Measurements from ENCODE around the gene CXCR3.
A peak's percentile ranks its signal among the peaks of the same experiment; 100 is the strongest.
"Not testable (repeated sequence)": the region's sequence is repeated elsewhere in the genome, so short reads cannot be mapped to it uniquely, and the experiment has no call there.

Gene CXCR3

DNA sequence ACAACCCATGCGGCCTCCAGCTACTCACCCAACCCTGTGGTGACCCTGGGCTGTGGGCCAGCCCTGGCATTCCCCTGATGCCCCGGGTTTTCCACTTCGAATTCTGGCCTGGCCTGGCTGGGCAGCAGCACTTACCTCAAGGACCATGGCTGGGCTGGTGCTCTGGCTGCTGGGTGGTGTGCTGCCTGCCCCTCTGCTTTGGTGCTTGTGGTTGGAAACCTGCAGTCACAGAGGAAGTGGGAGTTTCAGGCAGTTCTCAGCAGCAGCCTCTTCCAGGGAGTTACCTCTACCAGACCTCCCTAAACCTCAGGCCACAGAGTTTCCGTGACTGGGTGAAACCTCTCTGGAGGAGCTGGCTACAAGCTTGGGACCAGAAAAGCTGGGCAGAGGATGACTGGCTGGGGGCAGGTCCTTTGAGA is at the start of gene CXCR3:
TSS of gene CXCR3 (minus strand) at position 209 of the 419 bp plus-strand sequence. CDS start at position 147, 62 bp downstream.
- FAIRE-seq, result no peak

DNA sequence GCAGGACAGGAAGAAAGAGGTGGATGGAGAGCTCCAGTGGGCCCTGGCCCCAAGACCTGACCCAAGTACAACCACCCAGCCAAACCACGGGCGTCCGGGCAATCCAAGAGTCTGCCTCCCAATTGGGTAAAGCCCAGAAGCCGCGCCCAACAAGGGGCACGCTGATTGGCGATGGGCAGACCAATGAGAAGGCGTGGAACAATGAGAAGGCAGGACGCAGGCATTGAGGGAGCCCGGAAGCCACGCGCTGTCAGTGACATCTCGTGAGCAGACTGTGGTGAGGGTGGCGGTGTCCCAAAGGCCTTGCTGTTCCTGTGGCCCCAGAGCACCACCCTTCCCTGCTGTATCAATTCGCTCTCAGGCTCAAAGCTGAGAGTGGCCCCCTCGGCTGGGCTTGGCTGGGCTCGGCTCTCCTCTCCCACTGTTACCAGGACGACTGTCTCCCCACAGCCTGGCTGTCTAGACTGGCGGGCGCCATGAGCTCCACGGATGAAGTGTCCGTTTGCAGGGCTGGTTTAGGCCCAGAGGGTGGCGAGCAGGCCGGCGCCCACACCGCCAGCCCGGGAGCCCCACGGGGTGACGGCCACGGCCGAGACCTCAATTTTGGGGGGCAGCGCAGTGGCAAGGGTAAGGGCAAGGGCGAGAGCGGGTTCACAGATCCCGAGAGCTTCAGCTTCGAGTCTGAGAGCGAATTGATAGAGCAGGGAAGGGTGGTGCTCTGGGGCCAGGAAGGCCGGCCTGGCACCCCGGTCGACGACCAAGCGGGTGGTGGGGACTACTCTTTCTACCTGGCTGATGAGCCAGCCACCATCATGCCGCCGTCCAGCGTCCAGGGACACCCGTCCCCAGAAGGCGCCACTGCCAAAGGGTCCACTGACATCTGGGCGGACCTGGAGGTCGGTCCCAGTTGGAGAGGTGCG is 49.3 kb upstream of the CXCR3 start, which contains the start of gene LOC101059915:
TSS of gene LOC101059915 (plus strand) at position 219 of the 920 bp plus-strand sequence.
- no peak for FAIRE-seq

DNA sequence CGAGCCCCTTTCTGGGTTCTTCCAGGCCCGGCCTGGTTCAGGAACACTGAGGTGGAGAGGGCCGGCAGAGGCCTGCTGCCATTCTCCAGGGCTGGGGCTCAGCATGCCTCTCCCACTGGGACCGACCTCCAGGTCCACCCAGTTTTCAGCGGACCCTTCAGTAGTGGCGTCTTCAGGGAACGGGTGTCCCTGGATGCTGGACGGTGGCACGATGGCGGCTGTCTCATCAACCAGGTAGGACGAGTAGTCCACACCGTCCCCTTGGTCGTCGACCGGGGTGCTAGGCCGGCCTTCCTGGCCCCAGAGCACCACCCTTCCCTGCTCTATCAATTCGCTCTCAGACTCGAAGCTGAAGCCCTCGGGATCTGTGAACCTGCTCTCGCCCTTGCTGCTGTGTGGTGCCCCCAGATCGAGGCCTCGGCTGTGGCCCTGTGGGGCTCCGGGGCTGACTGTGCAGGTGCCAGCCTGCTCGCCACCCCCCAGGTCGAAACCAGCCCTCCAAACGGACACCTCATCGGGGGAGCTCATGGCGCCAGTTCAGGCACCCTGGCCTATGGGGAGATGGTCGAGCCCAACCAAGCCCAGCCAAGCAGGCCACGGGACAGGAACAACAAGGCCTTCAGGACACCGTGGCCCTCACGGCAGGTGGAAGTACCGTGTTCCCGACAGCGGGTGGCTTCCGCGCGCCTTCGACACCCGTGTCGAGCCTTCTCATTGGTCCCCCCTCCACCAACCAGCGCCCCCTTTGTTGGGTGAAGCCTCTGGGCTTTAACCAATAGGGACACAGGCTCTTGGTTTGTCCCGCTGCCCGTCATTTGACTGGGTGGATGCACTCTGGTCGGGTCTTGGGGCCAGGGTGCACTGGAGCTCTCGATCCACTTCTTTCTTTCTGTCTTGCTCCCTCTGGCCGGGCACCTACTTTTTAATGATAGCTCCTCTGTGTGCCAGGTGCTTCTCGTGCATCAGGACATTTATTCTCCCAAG is 48.2 kb upstream of the CXCR3 start:
- FAIRE-seq, result no peak

DNA sequence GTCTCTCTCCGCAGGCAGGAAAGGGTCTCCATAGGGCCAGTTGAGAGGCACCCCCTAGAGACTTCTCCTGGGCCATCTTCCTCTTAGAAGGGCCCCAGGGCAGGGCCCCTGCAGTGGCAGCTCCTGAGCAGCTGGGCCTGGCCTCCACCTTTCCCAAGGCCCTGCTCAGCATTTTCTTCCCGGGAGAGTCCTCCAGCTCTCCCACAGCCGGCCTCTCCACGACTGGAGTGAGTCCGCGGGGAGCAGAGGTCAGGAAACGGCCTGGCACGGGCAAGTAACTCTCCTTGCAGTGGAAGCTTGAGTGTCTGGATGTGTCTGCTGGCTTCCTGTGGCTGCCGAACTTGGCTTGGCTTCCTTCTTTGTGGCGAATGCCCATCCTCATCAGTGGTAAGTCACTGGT is 47.4 kb upstream of the CXCR3 start:
- FAIRE-seq, result no peak

DNA sequence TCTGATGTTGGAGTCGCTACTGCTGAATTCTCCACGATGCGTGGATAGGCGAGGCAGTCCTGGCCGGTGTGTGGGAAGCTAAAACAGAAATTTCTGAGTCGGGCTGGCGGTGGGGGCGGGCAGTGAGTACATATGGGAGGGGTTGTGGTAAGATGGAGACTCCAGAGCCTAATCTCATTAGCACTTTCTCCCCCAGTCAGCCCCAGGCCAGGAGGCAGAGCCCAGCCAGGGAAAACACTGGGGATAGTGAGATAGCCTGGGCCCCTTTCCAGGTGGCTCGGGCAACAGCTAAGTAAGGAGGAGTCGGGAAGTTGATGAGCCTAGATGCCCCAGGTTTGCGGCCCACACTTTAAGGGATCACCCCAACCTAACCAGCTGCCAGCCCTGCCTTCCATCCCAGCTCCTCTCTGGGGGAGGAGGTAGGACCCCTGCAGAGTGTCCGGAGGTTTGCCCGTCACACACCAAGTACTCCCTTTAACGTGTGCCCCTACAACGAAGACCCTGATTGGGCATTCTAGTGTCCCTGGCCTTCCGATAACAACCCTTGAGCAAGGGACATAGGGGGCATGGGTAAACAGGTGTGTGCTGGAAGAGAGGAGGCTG is 46.7 kb upstream of the CXCR3 start:
- FAIRE-seq, result no peak

DNA sequence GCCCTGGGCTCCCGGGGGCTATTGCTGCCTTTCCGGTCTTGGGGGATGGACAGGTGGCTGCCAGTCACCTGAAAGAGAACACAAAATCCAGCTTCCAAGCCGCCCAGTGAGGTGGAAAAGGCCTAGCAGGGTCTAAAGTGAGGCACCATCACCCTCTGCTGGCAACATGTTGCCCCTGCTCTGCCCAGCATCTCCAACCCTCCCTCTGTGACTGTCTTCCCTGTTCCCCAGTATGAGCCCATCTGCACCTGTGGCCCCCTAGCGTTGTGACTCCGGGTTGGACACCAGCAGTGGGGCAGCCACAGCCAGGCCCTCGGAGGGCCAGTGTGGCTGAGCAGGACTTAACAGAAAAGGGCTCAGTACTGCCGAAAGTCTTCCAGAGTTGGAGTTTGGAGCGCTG is 45.9 kb upstream of the CXCR3 start:
- not testable (repeated sequence) for FAIRE-seq

DNA sequence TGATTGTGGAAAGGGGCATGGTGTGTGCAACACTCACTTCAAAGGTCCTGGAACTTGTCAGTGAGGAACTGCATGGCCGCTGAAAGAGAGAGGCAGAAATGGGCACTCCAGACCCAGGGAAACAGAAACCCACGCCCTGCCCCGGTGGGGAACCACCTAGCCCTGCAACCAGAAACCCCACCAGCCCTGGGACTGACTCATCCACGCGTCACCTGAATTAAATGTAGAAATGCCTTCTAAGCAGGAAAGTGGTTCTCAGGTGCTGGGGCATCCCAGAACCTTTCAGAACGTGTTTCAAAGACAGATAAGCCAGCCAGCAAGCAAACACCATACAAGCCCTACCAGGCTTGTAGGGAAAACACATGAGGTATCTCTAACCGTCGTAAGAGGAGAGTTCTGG is 44.9 kb upstream of the CXCR3 start:
- not testable (repeated sequence) for FAIRE-seq

DNA sequence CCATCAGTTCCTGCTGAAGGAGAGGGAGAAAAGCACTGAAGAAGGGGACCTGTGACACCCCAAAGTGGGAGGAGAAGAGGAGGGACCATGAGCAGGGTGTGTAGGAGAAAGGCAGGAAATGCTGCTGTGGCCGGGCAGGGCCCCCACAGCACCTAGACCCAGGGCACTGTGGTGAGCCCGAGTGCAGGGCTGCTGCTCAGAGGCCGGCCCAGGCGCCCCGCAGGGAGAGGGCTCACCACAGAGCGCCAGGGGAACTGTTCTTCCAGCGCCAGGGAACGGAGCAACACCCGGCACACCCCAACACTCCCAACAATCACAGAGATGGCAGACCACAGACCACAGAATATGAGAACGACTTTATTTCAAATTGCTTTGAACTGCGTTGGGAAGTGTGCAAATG is 44.3 kb upstream of the CXCR3 start:
- FAIRE-seq, result not testable (repeated sequence)

DNA sequence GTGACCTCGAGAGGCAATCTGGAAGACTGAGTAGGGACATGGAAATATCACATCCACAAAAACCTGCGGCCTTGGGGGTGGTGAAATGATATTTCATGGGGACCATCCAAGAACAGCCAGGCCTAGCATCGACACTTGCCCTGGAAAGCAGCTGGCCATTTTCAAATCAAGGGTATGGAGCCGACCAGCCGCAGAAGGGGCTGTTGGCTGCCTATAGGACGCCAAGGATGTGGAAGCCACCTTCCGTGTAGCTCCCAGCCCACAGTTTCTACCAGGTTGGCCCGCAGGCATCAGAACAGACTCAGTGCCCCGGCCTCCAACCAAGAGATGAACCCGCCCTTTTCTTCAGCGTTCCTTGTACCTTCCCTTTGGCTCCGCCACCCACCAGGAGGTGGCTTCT is 43.6 kb upstream of the CXCR3 start:
- FAIRE-seq, result no peak

DNA sequence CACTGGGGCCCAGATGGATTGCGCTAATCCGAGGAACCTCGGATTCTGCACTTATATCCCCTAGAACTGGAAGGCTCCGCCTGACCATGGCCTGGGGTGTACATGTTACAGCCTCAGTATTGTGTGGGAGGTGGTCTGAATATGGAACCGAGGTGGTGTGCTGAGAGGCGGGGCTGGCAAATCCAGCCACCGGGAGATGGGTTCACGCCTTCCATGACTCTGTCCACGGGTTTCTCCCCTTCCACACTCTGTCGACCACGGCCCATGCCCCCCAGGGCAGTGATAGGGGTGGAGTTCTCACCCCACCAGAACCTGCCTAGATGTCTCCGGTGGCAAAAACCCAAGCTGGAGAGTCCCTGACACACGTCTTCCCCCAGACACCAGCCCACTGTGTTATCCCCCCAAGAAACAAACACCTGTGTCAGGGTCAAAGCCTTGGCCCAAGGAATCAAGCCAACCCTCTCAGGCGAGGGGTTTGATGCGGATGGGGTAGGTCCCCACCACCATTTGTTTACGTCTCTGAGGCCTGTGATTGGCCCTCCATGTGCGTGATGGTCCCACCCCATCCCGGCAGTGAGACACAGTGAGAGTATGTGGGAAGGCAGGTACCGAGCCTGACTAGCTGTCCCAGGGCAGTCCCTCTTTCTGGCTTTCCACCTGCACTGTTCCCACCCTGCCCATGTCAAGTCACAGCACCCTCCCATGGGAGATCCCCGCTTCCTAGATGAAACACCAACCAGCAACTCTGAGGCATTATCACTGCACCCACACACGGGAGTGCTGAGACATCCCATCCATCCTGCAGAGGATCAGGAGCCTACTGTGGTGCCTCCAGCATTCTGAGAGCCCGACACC is 42.5 kb upstream of the CXCR3 start:
- FAIRE-seq, result no peak

DNA sequence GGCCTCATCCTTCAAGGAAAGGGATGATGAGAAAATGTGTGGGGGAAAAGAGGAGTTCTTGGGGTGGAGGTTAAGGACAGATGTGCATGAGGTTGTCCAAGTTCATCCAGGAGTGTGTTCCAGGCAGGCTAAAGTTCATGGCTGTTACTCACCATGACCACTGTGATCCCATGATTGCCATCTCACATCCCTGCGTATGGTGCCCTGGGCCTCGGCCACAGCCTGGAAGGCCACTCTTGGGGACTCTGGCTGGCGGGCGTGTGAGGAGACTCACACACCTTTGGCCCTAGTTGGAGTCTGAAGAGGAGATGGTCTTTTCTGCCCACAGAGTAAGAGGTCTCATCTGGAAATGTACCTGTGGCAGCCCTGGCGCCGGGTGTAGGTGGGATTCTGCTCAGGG is 41.6 kb upstream of the CXCR3 start:
- FAIRE-seq, result no peak

DNA sequence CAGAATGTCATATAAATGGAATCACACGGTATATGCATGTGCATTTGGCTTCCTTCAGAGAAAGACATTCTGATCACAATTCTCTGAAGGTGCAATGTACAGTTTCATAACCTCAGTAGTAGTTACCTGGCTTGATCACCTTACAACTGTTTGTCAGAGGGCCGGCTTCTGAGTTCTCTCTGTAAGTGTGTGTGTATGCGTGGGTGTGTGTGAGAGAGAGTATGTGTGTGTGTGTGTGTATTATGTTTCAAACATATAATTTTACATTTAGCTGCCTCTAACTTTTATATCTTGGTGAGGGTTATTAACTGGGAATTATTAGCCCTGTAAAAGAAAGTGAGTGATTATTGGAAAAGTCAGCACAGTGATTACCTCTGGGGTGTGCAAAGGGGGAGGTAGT is 41.0 kb upstream of the CXCR3 start:
- no peak for FAIRE-seq

DNA sequence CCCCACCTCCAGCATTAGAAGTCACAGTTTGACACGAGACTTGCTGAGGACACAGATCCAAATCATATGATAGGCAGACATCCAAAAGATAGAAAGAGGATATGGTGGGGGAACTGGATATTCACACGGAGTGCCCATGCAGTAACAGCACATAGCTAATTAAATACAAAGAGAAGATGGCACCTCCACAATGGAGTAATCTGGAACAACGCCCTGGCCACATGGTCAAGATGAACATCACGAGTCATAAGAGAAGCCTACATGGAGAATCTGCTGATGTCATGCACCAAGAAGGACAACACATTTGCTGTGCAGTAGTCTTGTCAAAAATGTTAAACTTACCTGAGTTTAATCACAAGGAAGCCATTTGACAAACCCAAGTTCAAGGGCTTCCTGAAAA is 39.0 kb upstream of the CXCR3 start:
- FAIRE-seq, result no peak

DNA sequence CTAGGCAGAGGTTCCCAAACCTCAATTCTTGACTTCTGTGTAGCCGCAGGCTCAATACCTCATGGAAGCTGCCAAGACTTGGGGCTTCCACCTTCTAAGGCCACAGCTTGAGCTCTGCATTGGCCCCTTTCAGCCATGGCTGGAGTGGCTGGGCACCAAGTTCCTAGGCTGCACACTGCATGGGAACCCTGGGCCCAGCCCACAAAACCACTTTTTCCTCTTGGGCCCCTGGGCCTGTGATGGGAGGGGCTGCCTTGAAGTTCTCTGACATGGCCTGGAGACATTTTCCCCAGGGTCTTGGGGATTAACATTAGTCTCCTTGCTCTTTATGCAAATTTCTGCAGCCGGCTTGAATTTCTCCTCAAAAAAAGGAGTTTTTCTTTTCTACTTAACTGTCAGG is 35.0 kb upstream of the CXCR3 start:
- no peak for FAIRE-seq

DNA sequence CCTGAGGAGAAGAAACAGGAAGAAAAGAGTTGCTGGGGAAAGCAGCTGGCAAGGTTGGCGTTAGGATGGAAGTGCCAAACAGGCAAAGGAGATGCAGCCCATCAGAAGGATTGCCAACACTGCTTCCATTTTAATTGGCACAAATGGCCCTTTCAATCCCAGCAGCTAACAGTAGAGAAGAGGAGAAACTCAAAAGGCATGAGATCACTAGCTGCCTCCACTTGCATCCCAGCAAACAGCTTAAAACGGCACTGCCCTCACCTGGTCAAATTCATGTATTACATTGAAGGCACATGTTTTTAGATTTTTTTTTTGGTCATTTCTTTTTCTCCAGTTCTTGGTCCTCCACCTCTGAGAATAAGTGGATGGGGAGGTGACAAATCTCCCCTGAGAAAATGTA is 34.1 kb upstream of the CXCR3 start:
- FAIRE-seq, result peak; percentile 87

DNA sequence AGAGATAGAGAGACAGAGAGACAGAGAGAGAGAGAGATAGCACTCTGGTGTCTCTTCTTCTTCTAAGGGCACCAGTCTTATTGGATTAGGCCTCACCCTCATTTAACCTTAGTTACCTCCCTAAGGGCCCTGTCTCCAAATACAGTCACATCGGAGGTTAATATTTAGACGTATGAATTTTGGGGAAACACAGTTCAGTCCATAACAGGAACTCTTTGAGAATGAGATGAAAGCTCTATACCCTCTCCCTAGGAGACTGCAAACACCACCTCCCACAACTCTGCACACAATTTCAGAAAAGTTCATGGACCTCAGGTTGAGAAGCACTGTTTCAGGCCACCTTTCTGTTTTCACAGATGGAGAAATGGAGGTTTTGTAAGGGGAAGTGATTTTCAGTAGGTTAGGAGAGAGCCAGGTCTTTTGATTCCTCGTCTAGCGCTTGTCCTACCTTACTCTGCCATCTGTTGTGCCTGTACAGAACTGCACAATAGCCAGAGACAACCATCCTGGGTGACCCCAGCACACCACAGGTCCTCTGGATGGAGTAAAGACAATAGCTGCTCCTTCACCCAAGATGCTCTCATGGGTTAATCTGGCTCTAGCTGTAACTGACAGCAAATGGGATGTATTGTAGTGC is 32.1 kb upstream of the CXCR3 start:
- FAIRE-seq, result no peak

DNA sequence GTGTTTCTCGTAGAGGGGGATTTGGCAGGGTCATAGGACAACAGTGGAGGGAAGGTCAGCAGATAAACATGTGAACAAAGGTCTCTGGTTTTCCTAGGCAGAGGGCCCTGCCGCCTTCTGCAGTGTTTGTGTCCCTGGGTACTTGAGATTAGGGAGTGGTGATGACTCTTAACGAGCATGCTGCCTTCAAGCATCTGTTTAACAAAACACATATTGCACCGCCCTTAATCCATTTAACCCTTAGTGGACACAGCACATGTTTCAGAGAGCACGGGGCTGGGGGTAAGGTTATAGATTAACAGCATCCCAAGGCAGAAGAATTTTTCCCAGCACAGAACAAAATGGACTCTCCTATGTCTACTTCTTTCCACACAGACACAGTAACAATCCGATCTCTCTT is 26.1 kb upstream of the CXCR3 start:
- not testable (repeated sequence) for FAIRE-seq

DNA sequence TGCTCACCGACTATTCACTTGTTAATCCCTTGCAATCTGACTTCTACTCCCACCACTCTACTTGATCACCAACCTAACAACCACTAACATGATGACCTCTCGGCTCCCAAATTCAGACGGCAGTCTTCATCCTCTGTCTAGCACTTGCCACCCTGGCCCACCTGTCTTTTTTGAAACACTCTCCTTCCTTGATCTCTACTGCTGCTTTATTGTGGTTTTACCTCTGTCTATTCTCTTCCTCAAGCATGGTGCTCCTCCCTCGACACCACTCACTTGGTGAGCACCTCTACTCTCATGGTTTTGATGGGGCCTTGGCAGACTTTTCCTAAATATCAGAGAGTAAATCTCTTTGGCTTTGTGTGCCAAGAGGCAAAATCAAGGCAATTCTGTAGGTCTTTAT is 21.7 kb upstream of the CXCR3 start:
- FAIRE-seq, result no peak

DNA sequence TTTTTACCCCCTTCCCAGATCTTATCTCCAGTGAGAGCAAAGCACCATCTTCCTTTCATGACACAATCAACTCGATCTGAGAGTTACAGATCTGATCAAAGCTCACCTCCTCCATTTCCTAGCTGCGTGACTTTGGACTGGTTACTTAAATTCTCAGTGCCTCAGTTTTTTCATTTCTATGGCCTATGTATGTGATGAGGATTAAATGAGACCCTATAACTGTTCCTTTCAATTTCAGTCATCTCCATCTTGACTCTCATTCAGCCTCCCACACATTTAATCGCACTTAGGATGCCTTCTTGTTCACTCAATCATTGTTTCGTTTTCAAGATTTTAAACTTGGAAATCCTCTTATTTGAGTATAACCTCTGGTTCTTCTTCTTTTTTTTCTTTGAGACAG is 20.1 kb upstream of the CXCR3 start:
- no peak for FAIRE-seq

DNA sequence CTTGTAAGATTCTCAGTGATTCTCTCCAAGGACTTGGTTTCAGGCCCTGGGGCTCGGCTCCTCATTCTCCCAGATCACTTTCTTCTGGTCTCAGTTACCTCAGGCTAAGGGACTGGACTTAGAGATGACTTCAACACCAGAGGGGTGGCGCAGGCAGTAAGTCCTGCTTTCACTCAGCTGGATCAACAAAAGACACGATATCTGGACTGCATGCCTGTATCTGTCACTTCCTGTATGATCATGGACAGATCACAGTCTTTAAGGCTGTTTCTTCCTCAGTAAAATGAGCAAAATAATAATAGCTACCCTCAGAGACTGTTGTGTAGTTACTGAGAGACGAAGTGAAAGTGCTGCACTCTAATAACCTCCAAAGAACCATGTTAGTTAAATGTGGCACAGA is 19.5 kb upstream of the CXCR3 start:
- no peak for FAIRE-seq

DNA sequence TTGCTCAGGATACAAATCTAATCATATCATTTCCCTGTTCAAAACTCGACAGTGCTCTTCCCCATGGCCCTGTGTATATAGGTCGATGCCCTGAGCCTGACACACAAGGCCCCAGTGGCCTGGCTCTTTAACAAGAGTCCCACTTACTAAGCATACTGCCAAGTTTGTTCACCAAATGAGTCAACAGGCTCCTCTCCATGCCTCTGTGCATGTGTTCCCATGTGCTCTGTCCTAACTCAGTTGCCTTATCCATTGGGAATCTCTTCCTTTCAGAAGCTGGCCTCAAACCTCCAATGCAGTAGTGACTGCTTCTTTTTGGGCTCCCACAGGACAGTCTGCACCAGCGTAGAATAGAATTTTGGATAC is 18.9 kb upstream of the CXCR3 start:
- FAIRE-seq, result no peak
